Panc1 (cell line): ENCODE results near the gene DLX3.

Experiments
- CTCF ChIP-seq: fragments of 450-650 bp; IDR thresholded peaks from 2 replicates; pipeline ENCODE4 v1.5.1; 2017; ENCODE audit warnings: mild to moderate bottlenecking
- POLR2AphosphoS5 ChIP-seq: IDR thresholded peaks from 2 replicates; pipeline ENCODE4 v1.6.1; 2012; ENCODE audit warnings: mild to moderate bottlenecking, low read depth, low read length, moderate library complexity
- REST ChIP-seq, 2 experiments: IDR thresholded peaks; 2 replicates each; pipeline ENCODE4 v1.6.1; 2011 to 2012; ENCODE audit warnings: low read depth in 2 of 2, control low read depth in 1 of 2, low read length in 1 of 2, mild to moderate bottlenecking in 1 of 2, moderate library complexity in 1 of 2; ENCODE audit not compliant: insufficient read depth in 1 of 2
- SIN3A ChIP-seq: IDR thresholded peaks from 2 replicates; pipeline ENCODE4 v1.6.1; 2012; ENCODE audit warnings: low read depth, mild to moderate bottlenecking, low read length, moderate library complexity, borderline replicate concordance; ENCODE audit not compliant: insufficient read depth
- TCF7L2 ChIP-seq: IDR thresholded peaks from 2 replicates; pipeline ENCODE4 v1.6.1; 2011; ENCODE audit warnings: mild to moderate bottlenecking, low read depth, low read length, inconsistent platforms

- TF ChIP-seq CTCF, result no peak
- no peak for TF ChIP-seq REST (IDR thresholded peaks at IDR 0.05; ENCODE audit: insufficient read depth in 1 of 2, low read depth in 2 of 2, low read length in 1 of 2)
- no peak for TF ChIP-seq TCF7L2
- TF ChIP-seq POLR2AphosphoS5, result no peak
- no peak for TF ChIP-seq SIN3A
Measured at GRCh38 chr17:49955157-49955556, 39.9 kb downstream of the DLX3 start.
